T-cell (primary cell): Measurements from ENCODE around the gene BCO1. TPM values are rescaled to one million over a fixed set of nuclear protein-coding genes. Genes with fewer than 3 reads are reported as not detected.

Source experiments
- ATAC-seq, 4 experiments: fragments of 200-7000 bp in 3 of 4; fragments of 150-1000 bp in 1 of 4; cut with Tn5 transposase; replicated peaks in 1 of 4; 1 replicate in 3 of 4; 2 replicates in 1 of 4; pipeline ENCODE4 v1.10.0; 2021; ENCODE audit warnings: moderate library complexity in 3 of 4, mild to moderate bottlenecking in 2 of 4, moderate number of reproducible peaks in 1 of 4
- CTCF ChIA-PET, 2 donors: fragments of 300-600 bp; sonication (Branson Sonifier 250); formaldehyde crosslinking; loops; one replicate each; lab custom pipeline; 2022; ENCODE audit warnings: antibody characterized with exemption in 2 of 2; lab: Charles Lee
- POLR2A ChIA-PET, 2 donors: fragments of 300-600 bp; sonication (Branson Sonifier 250); formaldehyde crosslinking; loops; one replicate each; lab custom pipeline; 2022; ENCODE audit warnings: antibody characterized with exemption in 2 of 2; lab: Charles Lee
- DNase-seq, 35 experiments: peaks; one replicate each; pipeline versions ENCODE4 v3.0.0 to v3.0.0-alpha.2; 2013 to 2023
- H3K27ac ChIP-seq: one replicate; pipeline ENCODE4 v1.5.1; 2013; ENCODE audit warnings: low read length
- H3K27me3 ChIP-seq, 2 experiments: replicated peaks in 1 of 2; 1 replicate in 1 of 2; 2 replicates in 1 of 2; pipeline versions ENCODE4 v1.6.1 to v1.7.0; 2013; ENCODE audit warnings: low read length in 1 of 2, mixed read lengths in 1 of 2; ENCODE audit not compliant: control insufficient read depth in 2 of 2, insufficient read depth in 2 of 2; ENCODE audit errors: extremely low read depth in 1 of 2
- H3K36me3 ChIP-seq, 2 donors: 1 replicate in 1 of 2; 2 replicates in 1 of 2; pipeline versions ENCODE4 v1.6.1 to v1.7.0; 2013; ENCODE audit warnings: low read length in 1 of 2; ENCODE audit not compliant: control insufficient read depth in 2 of 2, insufficient read depth in 1 of 2; ENCODE audit errors: extremely low read depth in 1 of 2
- H3K4me1 ChIP-seq, 2 experiments: 1 replicate in 1 of 2; 2 replicates in 1 of 2; pipeline versions ENCODE4 v1.6.1 to v1.7.0; 2013; ENCODE audit warnings: low read length in 2 of 2, mixed read lengths in 1 of 2; ENCODE audit not compliant: insufficient read depth in 2 of 2, control insufficient read depth in 1 of 2; ENCODE audit errors: extremely low read depth in 1 of 2
- H3K4me3 ChIP-seq, 2 donors: 1 replicate in 1 of 2; 2 replicates in 1 of 2; pipeline versions ENCODE4 v1.5.1 to v1.7.0; 2013; ENCODE audit warnings: mild to moderate bottlenecking in 2 of 2, low read length in 1 of 2, moderate library complexity in 1 of 2; ENCODE audit not compliant: control insufficient read depth in 1 of 2; ENCODE audit errors: extremely low read depth in 1 of 2
- H3K9me3 ChIP-seq: 2 replicates; pipeline ENCODE4 v1.7.0; 2013
- H3K27ac Mint-ChIP-seq, 2 donors: one replicate each; pipeline ENCODE4 v1.8.0; 2020 to 2021; ENCODE audit warnings: mild to moderate bottlenecking in 2 of 2, mixed read lengths in 2 of 2
- H3K27me3 Mint-ChIP-seq, 2 donors: one replicate each; pipeline ENCODE4 v1.8.0; 2021 to 2022; ENCODE audit warnings: mixed read lengths in 2 of 2
- H3K36me3 Mint-ChIP-seq: one replicate; pipeline ENCODE4 v1.8.0; 2021; ENCODE audit warnings: mixed read lengths
- H3K4me1 Mint-ChIP-seq, 3 donors: one replicate each; pipeline ENCODE4 v1.8.0; 2020 to 2022; ENCODE audit warnings: mixed read lengths in 3 of 3, mild to moderate bottlenecking in 1 of 3
- H3K4me3 Mint-ChIP-seq, 3 donors: one replicate each; pipeline ENCODE4 v1.8.0; 2020 to 2022; ENCODE audit warnings: mild to moderate bottlenecking in 3 of 3, mixed read lengths in 3 of 3, moderate library complexity in 3 of 3
- H3K9me3 Mint-ChIP-seq, 3 donors: one replicate each; pipeline ENCODE4 v1.8.0; 2020 to 2022; ENCODE audit warnings: mixed read lengths in 3 of 3
- WGBS: methylation state at CpG from one replicate; pipeline ENCODE4 v1.1.5; 2013; ENCODE audit warnings: missing lambda C conversion rate; ENCODE audit not compliant: insufficient coverage; 5-methylcytosine and 5-hydroxymethylcytosine counted together
- total RNA-seq, 35 experiments: library from RNA in 6 of 35; stranded (reverse) in 6 of 35; fragments of 120-200 nt in 1 of 35; gene quantifications; one replicate each; pipeline versions ENCODE4 v1.2.1 to v1.2.4 and lab custom pipeline; 2013 to 2026

The BCO1 gene
- total RNA-seq, 5 donors from 2014 or later (not counting 1 experiment from before 2014, with no cell fraction given): not detected

GRCh38 chr16:81237942-81238295, 570 bp upstream of the BCO1 start:
- CTCF ChIA-PET: no interaction called here
- Histone ChIP-seq H3K4me1 (no peaks in the 10 kb centered on the region), H3K36me3 (no peaks in the 10 kb centered on the region), H3K27ac (no peak overlapping the region), H3K4me3 (no peak overlapping the region), H3K9me3 (no peaks in the 10 kb centered on the region), H3K27me3 (no peaks in the 10 kb centered on the region)
- no peaks in the 10 kb centered on the region for H3K36me3 Mint-ChIP-seq
- no CpG with 5 or more reads among the region's 10 CpGs for WGBS
- peaks cover 0 to 6% of the 10 kb centered on the region in 2 donors for H3K27me3 Mint-ChIP-seq
- no peak for DNase-seq
- ATAC-seq: no peak
- no peaks in the 10 kb centered on the region for H3K9me3 Mint-ChIP-seq
- H3K4me3 Mint-ChIP-seq: peak overlapping the region in 1 of 3 donors; percentile 35
- peaks cover 5 to 11% (median 8%) of the 10 kb centered on the region in 3 donors for H3K4me1 Mint-ChIP-seq
- POLR2A ChIA-PET: interaction anchor here in 1 of 2 donors (0.6 kb wide), 1 partner anchor 9 kb away, joined by 5 read pairs; no protein-coding TSS in a partner anchor
- H3K27ac Mint-ChIP-seq: no peak overlapping the region

- no peak overlapping the region for H3K27ac Mint-ChIP-seq
- H3K36me3 Mint-ChIP-seq: no peaks in the 10 kb centered on the region
- no peak overlapping the region for H3K4me3 Mint-ChIP-seq
- Histone ChIP-seq H3K27me3 (no peaks in the 10 kb centered on the region), H3K9me3 (no peaks in the 10 kb centered on the region), H3K36me3 (no peaks in the 10 kb centered on the region), H3K4me3 (no peak overlapping the region), H3K4me1 (no peaks in the 10 kb centered on the region), H3K27ac (no peak overlapping the region)
- H3K27me3 Mint-ChIP-seq: peaks cover 0 to 3% of the 10 kb centered on the region in 2 donors
- DNase-seq (no peak), ATAC-seq (no peak)
- CTCF ChIA-PET: no interaction called here
- H3K9me3 Mint-ChIP-seq: no peaks in the 10 kb centered on the region
- H3K4me1 Mint-ChIP-seq: peaks cover 5 to 11% (median 8%) of the 10 kb centered on the region in 3 donors
- POLR2A ChIA-PET: no interaction called here
- 83% methylated on average over 5 of the region's 9 CpGs for WGBS
These were observed 1.1 kb downstream of the BCO1 start for GRCh38 chr16:81239367-81240121.

- ChIA-PET POLR2A (no interaction called here), CTCF (no interaction called here)
- DNase-seq: no peak
- Mint-ChIP-seq H3K4me1 (peaks cover 5 to 11% (median 8%) of the 10 kb centered on the region in 3 donors), H3K4me3 (no peak overlapping the region), H3K27ac (no peak overlapping the region), H3K27me3 (peaks cover 10 to 11% of the 10 kb centered on the region in 2 donors), H3K36me3 (no peaks in the 10 kb centered on the region), H3K9me3 (no peaks in the 10 kb centered on the region)
- Histone ChIP-seq H3K9me3 (no peaks in the 10 kb centered on the region), H3K36me3 (no peaks in the 10 kb centered on the region), H3K4me3 (no peak overlapping the region), H3K27ac (no peak overlapping the region), H3K27me3 (peaks cover 0 to 6% of the 10 kb centered on the region in 2 experiments), H3K4me1 (no peaks in the 10 kb centered on the region)
- no peak for ATAC-seq
- 84% methylated on average over 4 of the region's 5 CpGs for WGBS
These were observed 3.2 kb downstream of the BCO1 start for GRCh38 chr16:81241706-81242105.

GRCh38 chr16:81242977-81243618, 4.6 kb downstream of the BCO1 start:
- no peak overlapping the region for H3K4me3 Mint-ChIP-seq

DNA sequence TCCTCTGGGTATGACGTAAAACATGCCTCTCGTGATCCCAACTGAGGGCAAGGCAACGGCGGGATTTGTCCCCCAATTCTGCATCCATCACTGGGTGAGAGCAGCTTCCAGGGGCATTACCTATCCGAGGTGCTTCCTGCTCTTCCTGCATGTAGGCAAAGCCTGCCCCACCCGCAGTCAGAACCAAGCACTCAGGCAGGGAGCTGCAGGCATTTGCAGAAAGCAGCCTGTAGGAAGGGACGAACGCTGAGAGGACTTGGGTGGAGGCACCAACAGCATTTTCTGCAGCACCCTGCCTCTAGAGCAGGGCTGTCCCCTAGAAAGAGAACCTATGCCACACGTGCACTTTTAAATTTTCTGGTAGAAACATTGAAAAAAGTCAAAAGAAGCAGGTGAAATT, 5.5 kb downstream of the BCO1 start:
- Mint-ChIP-seq H3K4me3 (no peak overlapping the region), H3K27ac (no peak overlapping the region), H3K4me1 (peaks cover 0 to 3% (median 2%) of the 10 kb centered on the region in 3 donors), H3K9me3 (no peaks in the 10 kb centered on the region), H3K36me3 (no peaks in the 10 kb centered on the region), H3K27me3 (peaks cover 9 to 10% of the 10 kb centered on the region in 2 donors)
- DNase-seq (no peak), ATAC-seq (no peak)
- Histone ChIP-seq H3K4me1 (no peaks in the 10 kb centered on the region), H3K4me3 (no peak overlapping the region), H3K36me3 (no peaks in the 10 kb centered on the region), H3K27ac (no peak overlapping the region), H3K9me3 (no peaks in the 10 kb centered on the region), H3K27me3 (peaks cover 0 to 7% of the 10 kb centered on the region in 2 experiments)
- POLR2A ChIA-PET: no interaction called here
- 77% methylated on average over 8 of the region's 9 CpGs for WGBS
- CTCF ChIA-PET: interaction anchor here in 1 of 2 donors (0.6 kb wide), 1 partner anchor 17 kb away, joined by 3 read pairs; no protein-coding TSS in a partner anchor

More at GRCh38 chr16:81242977-81243618, 4.6 kb downstream of the BCO1 start:
- H3K4me3 ChIP-seq: no peak overlapping the region
- ATAC-seq (no peak), DNase-seq (no peak)
- Mint-ChIP-seq H3K36me3 (no peaks in the 10 kb centered on the region), H3K27ac (no peak overlapping the region), H3K4me1 (peaks cover 5 to 11% (median 8%) of the 10 kb centered on the region in 3 donors), H3K27me3 (peaks cover 10 to 11% of the 10 kb centered on the region in 2 donors), H3K9me3 (no peaks in the 10 kb centered on the region)
- ChIA-PET POLR2A (no interaction called here), CTCF (no interaction called here)
- no peaks in the 10 kb centered on the region for H3K9me3 ChIP-seq
- no peaks in the 10 kb centered on the region for H3K36me3 ChIP-seq
- no peaks in the 10 kb centered on the region for H3K4me1 ChIP-seq
- no peak overlapping the region for H3K27ac ChIP-seq
- WGBS: 78% methylated on average over 3 of the region's 8 CpGs
- H3K27me3 ChIP-seq: peaks cover 0 to 6% of the 10 kb centered on the region in 2 experiments

DNA sequence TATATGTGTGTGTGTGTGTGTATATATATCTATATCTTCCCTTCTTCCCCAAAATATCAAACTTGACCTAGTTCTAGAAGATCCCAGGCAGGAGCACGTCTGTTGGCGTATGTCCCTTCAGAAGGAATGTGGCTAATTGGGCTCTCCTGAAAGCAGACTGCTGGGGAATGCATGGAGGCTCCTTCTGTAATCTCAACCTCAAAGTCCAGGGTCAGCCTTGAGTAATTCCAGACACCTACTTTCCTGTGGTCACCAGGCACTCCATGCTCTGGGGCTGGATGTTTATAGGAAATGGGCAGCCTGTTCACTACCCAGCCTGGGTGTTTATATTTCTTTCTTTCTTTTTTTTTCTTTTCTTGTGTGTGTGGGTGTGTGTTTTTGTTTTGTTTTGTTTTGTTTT, 13.4 kb downstream of the BCO1 start:
- ChIA-PET CTCF (no interaction called here), POLR2A (no interaction called here)
- ATAC-seq (no peak), DNase-seq (no peak)
- Mint-ChIP-seq H3K4me3 (no peak overlapping the region), H3K9me3 (no peaks in the 10 kb centered on the region), H3K27me3 (no peaks in the 10 kb centered on the region), H3K4me1 (no peaks in the 10 kb centered on the region), H3K27ac (no peak overlapping the region), H3K36me3 (no peaks in the 10 kb centered on the region)
- H3K4me3 ChIP-seq: no peak overlapping the region
- H3K36me3 ChIP-seq: no peaks in the 10 kb centered on the region
- H3K4me1 ChIP-seq: no peaks in the 10 kb centered on the region
- H3K27me3 ChIP-seq: peaks cover 0 to 6% of the 10 kb centered on the region in 2 experiments
- H3K27ac ChIP-seq: no peak overlapping the region
- H3K9me3 ChIP-seq: no peaks in the 10 kb centered on the region
- 85% methylated on average over 2 of the region's 2 CpGs for WGBS
